22Rv1 (cell line): ENCODE data around the gene LYPD6B.

Source experiments
- CTCF ChIP-seq: fragments of 450-650 bp; IDR thresholded peaks from 2 replicates; pipeline ENCODE4 v1.5.1; 2017; ENCODE audit warnings: mild to moderate bottlenecking
- ZFX ChIP-seq: fragments of 450-650 bp; IDR thresholded peaks from 2 replicates; pipeline ENCODE4 v1.6.1; 2017; ENCODE audit warnings: antibody characterized with exemption, borderline replicate concordance

GRCh38 chr2:149164296-149164695 is 125.8 kb downstream of the LYPD6B start:
- no peak for TF ChIP-seq CTCF
- TF ChIP-seq ZFX, result no peak
